BJ (cell line): ENCODE measurements around the gene OR51E1. TPM values are rescaled to one million over a fixed set of nuclear protein-coding genes. Genes with fewer than 3 reads are reported as not detected.

ENCODE experiments used
- CTCF ChIA-PET: fragments of 350-600 bp; formaldehyde crosslinking; extraction: SDS; loops from one replicate; lab custom pipeline; 2021; ENCODE audit warnings: antibody characterized with exemption, inconsistent platforms; lab: Yijun Ruan, JAX
- POLR2A ChIA-PET: fragments of 300-600 bp; sonication (Branson Sonifier 250); formaldehyde crosslinking; extraction: SDS; loops from one replicate; lab custom pipeline; 2021; ENCODE audit warnings: antibody characterized with exemption; lab: Charles Lee
- DNase-seq: peaks from one replicate; pipeline ENCODE4 v3.0.0-alpha.2; 2011; ENCODE audit warnings: low read depth
- H3K27me3 ChIP-seq: 2 replicates; pipeline ENCODE4 v1.6.0; 2011; ENCODE audit warnings: low read length; ENCODE audit not compliant: control insufficient read depth, insufficient read depth
- H3K36me3 ChIP-seq: 2 replicates; pipeline ENCODE4 v1.5.1; 2011; ENCODE audit warnings: low read length; ENCODE audit not compliant: control insufficient read depth, insufficient read depth
- H3K4me3 ChIP-seq: 2 replicates; pipeline ENCODE4 v1.5.1; 2011; ENCODE audit warnings: low read depth, mild to moderate bottlenecking, control low read depth, low read length
- polyA plus RNA-seq: library from polyadenylated mRNA; depleted of rRNA; stranded (reverse); fragments of >200 nt; gene quantifications from 2 replicates; pipeline ENCODE4 v1.2.3, GENCODE V29; 2011
- TF ChIP-seq, protein P1 (sequence below): IDR thresholded peaks from 2 replicates; pipeline ENCODE4 v1.5.1; 2011; ENCODE audit warnings: low read depth, mild to moderate bottlenecking, control low read depth, inconsistent platforms, low read length, moderate library complexity; ENCODE audit not compliant: insufficient read depth

Gene OR51E1
- polyA plus RNA-seq, 1 experiment: not detected

DNA sequence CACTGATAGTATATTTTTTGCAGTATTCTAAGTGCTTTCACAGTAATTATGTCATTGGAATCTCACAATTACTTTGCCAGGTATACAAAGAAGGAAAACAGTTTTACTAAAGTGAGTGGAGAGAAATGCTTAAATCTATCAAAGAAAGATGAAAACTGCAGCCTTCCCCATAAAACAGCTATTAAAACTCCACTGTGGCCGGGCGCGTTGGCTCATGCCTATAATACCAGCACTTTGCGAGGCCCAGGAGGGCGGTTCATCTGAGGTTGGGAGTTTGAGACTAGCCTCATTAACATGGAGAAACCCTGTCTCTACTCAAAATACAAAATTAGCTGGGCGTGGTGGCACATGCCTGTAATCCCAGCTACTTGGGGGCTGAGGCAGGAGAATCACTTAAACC is 19.1 kb downstream of the OR51E1 start:
- POLR2A ChIA-PET: no interaction called here
- CTCF ChIA-PET: no interaction called here
- no peak overlapping the region for H3K4me3 ChIP-seq
- TF ChIP-seq, protein P1, sequence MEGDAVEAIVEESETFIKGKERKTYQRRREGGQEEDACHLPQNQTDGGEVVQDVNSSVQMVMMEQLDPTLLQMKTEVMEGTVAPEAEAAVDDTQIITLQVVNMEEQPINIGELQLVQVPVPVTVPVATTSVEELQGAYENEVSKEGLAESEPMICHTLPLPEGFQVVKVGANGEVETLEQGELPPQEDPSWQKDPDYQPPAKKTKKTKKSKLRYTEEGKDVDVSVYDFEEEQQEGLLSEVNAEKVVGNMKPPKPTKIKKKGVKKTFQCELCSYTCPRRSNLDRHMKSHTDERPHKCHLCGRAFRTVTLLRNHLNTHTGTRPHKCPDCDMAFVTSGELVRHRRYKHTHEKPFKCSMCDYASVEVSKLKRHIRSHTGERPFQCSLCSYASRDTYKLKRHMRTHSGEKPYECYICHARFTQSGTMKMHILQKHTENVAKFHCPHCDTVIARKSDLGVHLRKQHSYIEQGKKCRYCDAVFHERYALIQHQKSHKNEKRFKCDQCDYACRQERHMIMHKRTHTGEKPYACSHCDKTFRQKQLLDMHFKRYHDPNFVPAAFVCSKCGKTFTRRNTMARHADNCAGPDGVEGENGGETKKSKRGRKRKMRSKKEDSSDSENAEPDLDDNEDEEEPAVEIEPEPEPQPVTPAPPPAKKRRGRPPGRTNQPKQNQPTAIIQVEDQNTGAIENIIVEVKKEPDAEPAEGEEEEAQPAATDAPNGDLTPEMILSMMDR: no peak
- no peaks in the 10 kb centered on the region for H3K36me3 ChIP-seq
- H3K27me3 ChIP-seq: no peaks in the 10 kb centered on the region
- no peak for DNase-seq

DNA sequence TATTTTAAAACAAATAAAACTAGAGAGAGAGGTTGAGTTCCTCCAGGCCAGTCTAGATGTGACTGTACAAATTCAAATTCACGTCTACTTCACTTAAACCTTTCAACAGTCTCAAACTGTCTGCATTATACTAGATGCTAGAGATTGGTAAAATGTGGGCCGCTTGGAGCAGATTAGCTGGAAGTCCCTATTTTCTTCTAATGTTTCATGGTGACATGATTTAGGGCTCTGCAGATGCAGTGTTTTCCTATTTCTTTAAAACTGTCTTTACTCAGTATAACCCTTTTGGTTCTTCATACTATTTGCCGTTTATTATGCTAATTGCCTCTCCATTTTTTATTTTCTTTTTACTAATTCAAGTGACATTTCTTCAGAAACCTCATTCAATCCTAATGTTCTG is 20.4 kb downstream of the OR51E1 start:
- CTCF ChIA-PET: no interaction called here
- no peak overlapping the region for H3K4me3 ChIP-seq

DNA sequence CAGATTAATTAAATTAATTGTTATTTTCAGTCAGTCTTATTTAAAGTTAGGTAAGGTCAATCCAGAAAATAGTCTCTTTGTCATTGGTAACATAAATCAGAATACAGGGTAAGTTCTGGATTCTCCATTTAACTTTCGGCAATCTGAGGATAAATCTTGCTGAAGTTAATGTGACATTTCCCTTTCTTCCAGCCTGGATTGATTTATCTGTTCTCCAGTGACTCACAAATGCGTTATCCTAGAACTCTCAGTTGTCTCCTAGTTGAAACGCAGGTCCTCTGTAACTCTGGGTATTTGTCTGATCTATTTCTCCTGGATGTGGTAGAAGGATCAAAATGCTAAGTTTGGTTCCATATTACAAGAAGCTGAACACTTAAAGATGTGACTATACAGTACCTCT is 21.0 kb downstream of the OR51E1 start:
- H3K27me3 ChIP-seq: no peaks in the 10 kb centered on the region
- CTCF ChIA-PET: no interaction called here
- no peak for DNase-seq
- TF ChIP-seq, protein P1: no peak
- no peak overlapping the region for H3K4me3 ChIP-seq
- POLR2A ChIA-PET: no interaction called here
- H3K36me3 ChIP-seq: no peaks in the 10 kb centered on the region

More for the DNA sequence above, 20.4 kb downstream of the OR51E1 start:
- no peaks in the 10 kb centered on the region for H3K27me3 ChIP-seq
- POLR2A ChIA-PET: no interaction called here
- DNase-seq: no peak
- no peaks in the 10 kb centered on the region for H3K36me3 ChIP-seq
- TF ChIP-seq, protein P1: no peak

DNA sequence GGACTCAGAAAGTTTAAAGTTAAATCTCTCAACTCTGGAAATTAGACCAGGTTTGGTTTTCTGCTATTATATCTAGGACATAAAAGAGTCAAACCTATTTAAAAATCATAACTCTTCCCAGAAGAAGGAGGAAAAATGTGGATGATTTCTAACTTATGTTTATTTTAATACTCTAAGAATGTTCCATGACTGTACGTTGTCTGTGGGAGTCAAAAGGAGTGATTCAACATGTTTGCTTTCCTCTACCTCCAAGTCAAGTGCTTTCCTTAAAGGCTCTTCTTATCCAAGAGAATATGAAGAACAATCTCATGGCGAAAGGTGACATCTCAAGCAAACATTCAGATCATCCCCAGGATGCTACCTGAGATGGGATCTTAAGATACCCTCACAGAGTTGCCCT is 21.6 kb downstream of the OR51E1 start:
- no peak for DNase-seq
- CTCF ChIA-PET: no interaction called here
- TF ChIP-seq, protein P1: no peak
- H3K36me3 ChIP-seq: no peaks in the 10 kb centered on the region
- POLR2A ChIA-PET: no interaction called here
- H3K4me3 ChIP-seq: no peak overlapping the region
- no peaks in the 10 kb centered on the region for H3K27me3 ChIP-seq

DNA sequence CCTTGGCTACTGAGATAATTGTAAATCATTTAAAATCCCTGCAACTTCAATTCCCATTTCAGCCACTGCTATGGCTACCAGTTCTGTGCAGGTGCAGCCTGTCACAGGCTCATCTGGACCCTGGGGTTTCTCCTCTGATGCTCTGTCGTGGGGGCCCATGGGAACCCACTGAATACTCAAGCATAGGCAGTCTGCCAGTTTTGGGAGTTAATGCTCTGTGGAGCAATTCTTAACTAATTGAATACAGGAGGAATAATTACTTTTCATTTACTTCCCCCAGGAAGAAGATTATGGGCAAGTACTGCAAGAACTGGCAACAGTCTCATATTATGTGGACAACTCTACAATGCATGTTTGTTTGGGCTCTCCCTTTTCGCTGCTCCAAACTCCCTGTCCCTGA is 28.0 kb downstream of the OR51E1 start:
- DNase-seq: no peak
- TF ChIP-seq, protein P1: no peak
- ChIA-PET POLR2A (interaction anchor here (0.7 kb wide), 1 partner anchor 35 kb away, joined by 3 read pairs; no protein-coding TSS in a partner anchor), CTCF (no interaction called here)
- no peaks in the 10 kb centered on the region for H3K36me3 ChIP-seq
- no peaks in the 10 kb centered on the region for H3K27me3 ChIP-seq
- no peak overlapping the region for H3K4me3 ChIP-seq
